NCI-H187 treated with DMSO at 0.1 percent for 48 hours (cell line): ENCODE measurements around the gene GANAB.
"Not testable (repeated sequence)": the region's sequence is repeated elsewhere in the genome, so short reads cannot be mapped to it uniquely, and the experiment has no call there.

Experiments used
- DNase-seq: peaks from one replicate; lab custom pipeline; 2025; lab: John Stamatoyannopoulos, UW

The GANAB gene

DNA sequence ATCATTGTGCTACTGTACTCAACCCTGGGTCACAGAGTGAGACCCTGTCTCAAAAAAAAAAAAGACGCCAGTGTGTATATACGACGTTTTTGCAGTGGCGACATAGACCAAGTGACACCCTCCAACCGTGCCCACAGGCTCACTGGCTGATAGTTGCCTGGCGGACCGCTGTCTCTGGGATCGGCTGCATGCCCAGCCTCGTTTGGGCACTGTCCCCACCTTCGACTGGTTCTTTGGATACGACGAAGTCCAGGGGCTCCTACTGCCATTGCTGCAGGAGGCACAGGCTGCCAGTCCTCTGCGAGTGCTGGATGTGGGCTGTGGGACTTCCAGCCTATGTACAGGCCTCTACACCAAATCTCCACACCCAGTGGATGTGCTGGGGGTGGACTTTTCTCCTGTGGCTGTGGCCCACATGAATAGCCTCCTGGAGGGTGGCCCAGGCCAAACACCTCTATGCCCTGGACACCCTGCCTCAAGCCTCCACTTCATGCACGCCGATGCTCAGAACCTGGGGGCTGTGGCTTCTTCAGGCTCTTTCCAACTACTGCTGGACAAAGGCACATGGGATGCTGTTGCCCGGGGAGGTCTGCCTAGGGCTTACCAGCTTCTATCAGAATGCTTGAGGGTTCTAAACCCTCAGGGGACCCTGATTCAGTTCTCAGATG is 20.0 kb upstream of the GANAB start:
- DNase-seq, result no peak

DNA sequence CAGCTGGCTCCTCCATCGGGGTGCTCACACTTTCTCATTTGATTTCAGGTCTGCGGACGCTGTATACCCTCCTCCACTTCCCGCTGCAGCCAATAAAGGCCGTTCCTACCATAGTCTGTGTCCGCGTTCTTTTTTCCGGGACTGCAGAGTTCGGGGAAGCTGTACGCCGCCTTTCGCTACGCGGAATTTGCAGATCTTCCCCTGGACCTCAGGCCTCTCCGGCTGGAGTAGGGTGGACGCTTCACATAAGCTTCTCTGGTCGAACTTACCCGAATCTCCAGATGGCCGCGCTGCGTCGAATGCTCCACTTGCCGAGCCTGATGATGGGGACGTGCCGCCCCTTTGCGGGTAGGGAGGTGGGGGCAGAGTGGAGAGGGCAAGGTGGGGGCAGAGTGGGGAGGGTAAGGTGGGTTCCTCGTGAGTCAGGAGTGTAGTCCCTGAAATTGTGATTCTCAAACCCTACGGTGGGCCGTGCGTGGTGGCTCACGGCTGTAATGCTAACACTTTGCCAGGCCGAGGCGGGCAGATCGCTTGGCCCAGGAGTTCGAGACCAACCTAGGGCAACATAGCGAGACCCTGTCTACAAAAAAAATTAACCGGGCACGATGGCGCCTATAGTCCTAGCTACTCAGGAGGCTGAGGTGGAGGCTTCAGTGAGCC is 19.3 kb upstream of the GANAB start:
- no peak for DNase-seq

DNA sequence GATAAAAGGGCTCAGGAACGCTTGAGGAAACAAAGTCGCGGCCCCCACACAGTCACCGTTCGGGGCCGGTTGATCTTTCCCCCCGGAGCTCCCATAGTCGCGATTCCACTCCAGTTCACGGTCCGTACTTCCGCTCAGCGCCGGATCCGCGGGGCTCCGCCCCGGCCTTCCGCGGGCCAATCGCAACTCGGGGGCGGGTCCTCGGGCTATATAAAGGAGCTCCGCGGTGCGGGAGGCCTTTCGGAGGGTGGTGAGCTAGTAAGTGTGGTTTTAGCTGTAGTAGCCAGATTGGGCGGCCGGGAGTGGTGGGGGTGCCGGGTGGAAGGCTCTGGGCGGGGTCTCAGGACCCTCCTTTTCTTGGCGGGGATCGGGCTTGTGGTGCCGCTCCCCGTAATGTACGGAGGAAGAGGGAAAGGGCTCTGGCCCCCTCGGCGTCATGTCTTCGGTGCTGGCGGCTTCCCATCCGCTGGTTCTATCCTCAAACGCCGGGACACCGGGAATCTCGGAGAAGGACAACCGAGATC is 18.7 kb upstream of the GANAB start, which contains the start of the genes C11orf98 and CSKMT:
Gene C11orf98 (minus strand): TSS at position 136 of the 524 bp plus-strand sequence. CDS start 41 bp downstream, at position 95.
Gene CSKMT (plus strand): TSS at position 238 of the 524 bp plus-strand sequence. CDS start 568 bp downstream, outside the sequence.
- peak; percentile 78 for DNase-seq

DNA sequence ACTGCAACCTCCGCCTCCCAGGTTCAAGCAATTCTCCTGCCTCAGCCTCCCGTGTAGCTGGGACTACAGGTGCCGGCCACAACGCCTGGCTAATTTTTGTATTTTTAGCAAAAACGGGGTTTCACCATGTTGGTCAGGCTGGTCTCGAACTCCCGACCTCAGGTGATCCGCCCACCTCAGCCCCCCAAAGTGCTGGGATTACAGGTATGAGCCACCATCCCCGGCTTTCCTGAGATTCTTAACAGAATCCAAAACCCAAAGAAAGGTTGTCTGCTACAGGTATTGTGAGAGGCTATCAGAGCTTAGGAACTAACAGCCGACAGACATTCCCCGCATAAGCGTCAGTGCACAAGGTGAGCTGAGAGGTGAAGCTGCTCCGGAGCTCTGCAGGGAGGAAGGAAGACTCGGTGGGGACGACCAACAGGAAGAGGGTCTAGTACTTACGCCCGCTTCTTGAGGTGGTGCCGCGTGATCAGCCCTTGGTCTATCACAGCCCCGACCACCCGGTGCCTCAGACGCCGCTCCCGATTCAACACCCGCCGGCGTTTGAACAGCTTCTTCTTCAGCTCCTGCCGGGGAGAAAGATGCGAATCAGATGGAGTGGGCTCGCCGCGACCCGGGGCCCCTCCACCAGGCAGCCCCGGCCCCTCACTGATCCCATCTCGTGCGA is 18.1 kb upstream of the GANAB start:
- peak; percentile 31 for DNase-seq

DNA sequence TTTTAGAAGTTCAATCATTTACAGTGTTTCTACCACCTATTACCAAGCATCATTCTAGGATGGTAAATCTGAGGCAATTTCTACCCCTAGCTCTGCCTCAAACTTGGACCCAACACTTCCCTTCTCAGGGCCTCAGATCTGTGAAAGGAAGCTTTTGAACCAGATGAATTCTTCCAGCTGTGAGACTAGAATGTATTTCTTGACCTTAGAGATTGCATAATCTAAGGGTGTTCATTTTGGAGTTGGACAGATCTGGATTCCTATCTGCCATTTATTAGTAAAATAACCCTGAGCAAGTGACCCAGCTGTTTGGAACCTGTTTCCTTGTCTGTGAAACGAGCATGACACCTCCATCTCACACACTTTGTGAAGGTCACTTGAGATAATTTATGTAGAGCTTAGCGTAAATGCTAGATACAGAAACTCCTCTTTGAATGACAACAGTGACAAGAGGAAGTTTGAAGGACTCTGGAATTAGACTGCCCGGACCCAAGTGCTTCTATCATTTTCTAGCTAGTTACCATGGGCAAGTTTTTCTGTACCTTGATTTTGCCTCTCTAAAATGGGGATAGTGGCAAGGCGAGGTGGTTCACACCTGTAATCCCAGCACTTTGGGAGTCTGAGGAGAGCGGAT is 10.5 kb upstream of the GANAB start:
- DNase-seq, result no peak

DNA sequence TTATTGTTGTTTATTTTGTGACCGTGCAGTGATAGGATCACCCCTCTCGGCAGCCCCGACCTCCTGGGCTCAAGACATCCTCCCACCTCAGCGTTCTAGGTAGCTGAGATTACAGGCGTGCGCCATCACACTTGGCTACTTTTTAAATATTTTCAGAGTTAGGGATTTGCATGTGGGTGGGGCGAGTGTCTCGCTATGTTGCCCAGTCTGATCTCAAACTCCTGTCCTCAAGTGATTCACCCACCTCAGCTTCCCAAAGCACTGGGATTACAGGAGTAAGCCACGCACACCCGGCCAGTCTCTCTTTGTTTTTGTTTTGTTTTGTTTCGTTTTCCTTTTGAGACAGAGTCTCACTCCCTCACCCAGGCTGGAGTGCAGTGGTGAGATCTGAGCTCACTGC is 7.9 kb upstream of the GANAB start:
- no peak for DNase-seq

DNA sequence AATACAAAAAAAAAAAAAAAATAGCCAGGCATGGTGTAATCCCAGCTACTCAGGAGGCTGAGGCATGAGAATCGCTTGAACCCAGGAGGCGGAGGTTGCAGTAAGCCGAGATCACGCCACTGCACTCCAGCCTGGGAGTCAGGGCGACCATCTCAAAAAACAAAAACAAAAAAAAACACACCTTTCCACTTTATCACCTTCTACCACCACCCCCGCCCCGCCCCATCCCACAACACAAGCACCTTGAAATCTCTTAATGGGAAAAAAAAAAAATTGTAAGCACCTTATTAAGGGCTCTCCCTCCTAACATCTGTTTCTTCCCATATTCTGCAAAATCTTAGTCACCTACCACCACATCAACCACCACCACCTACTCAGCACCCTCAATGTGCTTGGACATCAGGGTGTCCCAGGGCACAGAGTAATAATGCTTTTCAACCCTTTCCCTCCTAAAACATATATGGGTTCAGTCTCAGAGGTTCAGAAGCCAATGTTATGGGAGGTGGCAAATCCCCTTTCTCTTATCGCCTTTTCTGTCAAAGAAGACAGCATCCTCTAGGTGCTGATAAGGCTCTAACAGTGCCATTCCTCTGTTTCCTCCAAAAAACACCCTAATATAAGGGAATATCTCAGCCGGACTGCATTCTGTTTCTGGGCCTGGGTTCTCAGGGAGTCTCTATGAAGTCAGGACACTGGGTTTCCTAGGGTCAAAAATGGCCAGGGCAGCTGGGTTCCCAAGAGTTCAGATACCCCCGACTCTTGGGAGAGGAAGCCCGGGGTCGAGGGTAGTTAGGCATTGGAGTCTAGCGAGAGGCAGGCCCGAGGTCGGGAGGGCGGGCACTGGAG is 6.0 kb upstream of the GANAB start:
- DNase-seq, result no peak

DNA sequence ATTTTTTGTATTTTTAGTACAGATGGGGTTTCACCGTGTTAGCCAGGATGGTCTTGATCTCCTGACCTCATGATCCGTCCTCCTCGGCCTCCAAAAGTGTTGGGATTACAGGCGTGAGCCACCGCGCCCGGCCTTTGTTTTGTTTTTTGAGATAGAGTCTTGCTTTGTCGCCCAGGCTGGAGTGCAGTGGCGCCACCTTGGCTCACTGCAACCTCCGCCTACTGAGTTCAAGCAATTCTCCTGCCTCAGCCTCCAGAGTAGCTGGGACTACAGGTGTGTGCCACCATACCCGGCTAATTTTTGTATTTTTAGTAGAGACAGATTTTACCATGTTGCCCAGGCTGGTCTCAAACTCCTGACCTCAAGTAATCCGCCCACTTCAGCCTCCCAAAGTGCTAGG is 3.9 kb upstream of the GANAB start:
- DNase-seq, result not testable (repeated sequence)

DNA sequence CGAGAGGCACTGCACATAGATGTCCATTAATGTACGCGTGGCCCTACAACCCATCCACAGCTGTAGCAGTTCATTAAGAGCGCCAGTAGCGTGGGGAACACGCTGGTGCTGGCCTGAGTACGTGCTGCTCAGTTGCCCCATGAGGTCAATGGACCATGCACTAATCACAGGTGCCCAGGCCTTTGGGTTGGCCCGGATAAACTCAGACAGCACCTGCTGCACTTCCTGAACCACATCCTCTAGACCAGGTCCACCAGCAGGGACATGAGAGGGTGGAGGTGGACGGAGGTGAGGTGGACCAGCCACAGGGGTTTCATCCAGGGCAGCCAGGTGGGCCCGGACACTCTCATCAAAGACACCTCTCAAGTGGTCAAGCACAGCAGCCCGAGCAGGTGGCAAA is 3.1 kb upstream of the GANAB start:
- no peak for DNase-seq

DNA sequence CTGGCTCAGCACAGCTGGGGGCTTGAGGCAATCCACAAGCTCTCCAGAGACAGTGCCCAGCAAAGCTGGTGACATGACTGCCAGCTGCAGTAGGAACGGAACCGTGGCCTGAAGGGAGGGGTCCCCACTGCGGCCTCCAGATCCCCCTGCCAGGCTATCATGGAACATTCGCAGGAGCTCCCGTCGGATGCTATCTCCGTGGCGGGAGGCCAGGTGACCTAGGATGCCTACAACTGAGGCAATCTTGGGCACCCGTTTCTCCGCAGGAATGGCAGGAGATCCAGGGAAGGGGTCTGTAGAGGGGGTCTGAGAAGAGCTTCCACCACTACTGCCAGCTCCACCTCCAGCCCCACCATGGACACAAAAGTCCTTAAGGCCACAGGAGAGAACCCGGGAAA is 2.6 kb upstream of the GANAB start:
- DNase-seq, result no peak

DNA sequence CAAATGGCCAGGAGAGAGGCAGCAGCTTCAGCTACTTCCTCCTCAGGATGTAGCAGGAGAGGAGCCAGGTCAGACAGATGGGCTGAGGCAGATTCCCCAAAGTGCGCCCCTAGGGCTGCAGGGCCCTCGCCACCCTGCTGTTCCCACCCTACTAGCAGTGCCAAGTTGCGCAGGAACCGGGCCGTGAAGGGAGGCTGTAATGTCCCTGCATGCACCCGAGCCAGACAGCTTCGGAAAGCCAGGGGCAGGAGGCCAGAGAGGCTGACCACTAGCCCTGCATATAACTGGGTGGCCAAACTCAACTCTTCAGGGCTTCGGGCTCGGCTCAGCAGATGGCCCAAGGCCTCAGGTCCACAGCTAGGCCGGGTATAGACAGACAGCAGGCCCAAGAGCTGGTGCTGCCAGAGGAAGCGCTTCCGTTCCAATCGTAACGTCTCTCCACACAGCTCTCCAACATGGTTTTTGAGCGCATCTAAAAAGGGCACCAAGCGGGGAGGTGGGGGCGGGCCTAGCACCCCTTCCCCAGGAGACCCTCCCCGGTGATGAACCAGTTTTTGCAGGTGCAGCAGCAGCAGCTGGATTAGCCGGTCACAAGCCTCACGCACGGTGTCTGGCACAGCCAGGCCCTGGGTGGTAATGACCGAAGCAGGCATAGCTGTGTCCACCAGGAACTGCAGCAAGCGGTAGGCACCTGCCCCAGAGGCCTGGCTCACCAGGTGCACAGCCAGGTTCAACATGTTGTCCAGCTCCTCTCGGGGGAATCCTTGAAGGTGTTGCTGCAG is 2.0 kb upstream of the GANAB start:
- no peak for DNase-seq

DNA sequence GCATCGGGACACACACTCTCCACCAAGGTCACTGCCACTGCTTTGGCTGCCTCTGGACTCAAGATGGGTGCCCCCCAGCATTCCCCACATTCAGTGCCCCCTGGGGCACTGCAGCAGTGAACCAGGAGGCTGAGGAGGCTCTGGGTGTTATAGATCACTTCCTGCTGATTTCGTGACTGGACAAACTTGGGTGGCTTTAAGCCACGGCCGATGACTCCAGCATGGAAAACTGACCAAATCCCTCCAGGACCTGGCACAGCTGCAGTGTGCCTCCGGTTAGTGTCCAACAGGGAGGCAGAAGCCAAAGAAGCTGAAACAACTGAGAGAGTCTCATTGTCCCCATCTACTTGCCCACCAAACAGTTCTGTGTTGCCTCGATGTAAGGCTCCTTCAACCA is 1.2 kb upstream of the GANAB start:
- no peak for DNase-seq

DNA sequence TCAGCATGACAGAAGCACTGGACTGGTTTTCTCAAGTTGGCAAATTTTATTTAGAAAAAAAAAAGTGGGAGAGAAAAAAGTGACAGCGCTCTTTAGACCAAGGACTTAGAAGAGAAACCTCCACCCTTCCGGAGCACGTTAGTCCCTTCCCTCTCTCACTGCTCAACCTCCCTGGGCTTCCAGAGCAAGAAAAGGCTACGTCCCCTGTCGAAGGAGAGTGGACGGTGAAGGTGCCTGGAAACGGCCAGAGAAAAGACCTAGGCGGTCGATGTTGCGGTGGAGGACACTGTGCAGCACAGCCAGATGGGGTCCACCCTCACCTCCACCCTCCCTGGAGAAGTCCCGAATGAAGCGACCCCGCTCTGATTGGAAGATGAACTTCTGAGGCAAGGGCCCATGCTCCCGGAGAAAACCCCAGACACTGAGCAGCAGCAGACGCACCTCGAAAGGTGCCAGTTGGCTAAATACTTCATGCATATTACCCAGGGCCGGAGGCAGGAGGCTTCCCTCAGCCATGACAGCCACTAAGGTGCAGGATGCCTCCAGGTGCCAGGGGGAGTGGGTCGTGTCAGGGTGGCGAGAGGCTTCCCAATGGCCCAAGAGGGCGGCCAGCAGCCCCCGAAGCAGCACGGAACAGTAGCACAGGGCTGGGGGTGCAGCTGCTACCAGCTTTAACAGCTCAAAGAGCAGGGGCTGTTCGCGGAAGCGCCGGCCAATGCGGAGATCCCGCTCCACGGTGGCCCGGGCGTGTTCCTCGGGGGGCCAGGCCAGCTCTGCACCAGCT is 604 bp upstream of the GANAB start:
- no peak for DNase-seq

DNA sequence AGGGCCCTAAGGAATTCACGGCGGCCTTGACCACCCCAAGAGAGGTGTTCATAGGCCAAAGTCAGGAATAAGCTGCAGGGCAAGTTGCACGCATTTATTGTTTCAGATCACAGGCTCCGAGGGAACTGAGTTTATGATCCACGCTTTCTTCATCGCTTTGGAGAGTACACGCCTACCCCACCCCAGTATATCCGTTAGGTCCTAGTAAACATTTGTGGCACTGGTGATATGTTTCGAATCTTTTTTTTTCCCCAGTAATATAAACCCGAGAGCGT is 805 bp downstream of the GANAB start:
- no peak for DNase-seq

DNA sequence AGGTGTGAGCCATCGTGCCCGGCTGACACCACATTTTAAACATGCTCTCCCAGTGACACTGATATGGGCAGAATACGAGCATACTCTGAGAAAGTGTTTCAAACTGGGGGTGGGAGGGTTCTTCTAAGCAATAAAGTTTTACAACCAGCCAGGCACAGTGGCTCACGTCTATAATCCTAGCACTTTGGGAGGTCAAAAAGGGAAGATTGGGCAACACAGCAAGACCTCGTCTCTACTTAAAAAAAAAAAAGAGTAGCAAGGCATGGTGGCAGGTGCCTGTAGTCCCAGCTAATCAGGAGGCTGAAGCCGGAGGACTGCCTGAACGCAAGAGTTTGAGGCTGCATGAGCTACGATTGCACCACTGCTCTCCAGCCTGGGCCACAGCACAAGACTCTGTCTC is 2.2 kb downstream of the GANAB start:
- no peak for DNase-seq

DNA sequence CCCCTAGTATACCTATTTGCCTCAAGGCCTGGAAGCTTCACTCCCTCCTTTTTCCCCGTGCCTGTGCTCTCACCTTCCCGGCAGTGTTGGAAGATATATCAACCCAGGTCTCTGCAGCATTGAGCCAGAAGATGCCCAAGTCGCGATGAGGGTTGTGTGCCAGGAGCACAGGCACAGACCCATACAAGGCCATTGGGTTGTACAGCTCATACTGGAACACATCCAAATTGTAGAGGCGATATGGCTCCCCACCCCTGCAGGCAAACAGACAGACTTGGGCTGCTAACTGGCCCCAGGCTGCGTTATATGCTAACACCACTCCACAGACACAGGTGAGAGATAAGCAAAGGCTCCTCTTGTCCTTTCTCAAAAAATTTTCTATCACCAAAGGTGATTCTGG is 13.9 kb downstream of the GANAB start:
- DNase-seq, result no peak

DNA sequence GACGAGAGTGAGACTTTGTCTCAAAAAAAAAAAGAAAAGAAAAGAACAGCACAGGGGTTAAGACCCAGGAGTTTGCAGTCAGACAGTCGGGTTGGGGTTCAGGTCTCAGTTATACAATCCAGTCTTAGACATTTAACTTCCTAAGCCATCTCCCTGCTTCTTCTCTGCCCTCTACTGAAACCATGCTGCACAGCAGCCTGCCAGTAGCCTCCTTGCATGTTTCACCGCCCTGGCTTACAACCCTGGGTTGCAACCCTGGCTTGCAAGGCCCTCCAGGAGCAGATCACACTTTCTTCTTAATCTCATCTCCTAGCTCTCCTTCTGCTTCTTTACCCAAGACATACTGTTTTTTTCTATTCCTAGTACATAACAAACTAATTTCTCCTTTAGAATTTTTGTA is 18.7 kb downstream of the GANAB start:
- DNase-seq, result no peak

DNA sequence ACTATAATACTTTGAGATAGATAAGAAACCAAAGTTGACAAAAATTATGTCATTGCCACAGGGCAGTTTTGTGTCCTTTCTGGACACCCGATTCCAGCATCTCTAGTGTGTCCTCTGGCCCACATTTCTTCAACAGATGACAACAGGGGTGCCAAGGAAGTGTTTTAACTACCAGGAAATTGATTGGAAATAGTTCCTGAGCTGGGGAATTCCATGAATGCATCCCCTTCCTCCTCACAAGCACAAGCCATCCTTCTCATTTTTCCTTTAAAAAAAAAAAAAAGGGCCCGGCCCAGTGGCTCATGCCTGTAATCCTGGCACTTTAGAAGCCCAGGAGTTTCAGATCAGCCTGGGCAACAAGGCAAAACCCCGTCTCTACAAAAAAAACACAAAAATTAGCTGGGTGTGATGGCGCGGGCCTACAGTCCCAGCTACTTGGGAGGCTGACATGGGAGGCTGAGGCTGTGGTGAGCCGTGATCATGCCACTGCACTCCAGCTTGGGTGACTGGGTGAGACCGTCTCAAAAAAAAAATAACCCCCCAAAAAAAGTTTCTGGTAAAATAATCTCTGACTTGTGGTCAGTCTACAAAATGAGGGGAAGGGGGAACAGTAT is 23.8 kb downstream of the GANAB start:
- no peak for DNase-seq

DNA sequence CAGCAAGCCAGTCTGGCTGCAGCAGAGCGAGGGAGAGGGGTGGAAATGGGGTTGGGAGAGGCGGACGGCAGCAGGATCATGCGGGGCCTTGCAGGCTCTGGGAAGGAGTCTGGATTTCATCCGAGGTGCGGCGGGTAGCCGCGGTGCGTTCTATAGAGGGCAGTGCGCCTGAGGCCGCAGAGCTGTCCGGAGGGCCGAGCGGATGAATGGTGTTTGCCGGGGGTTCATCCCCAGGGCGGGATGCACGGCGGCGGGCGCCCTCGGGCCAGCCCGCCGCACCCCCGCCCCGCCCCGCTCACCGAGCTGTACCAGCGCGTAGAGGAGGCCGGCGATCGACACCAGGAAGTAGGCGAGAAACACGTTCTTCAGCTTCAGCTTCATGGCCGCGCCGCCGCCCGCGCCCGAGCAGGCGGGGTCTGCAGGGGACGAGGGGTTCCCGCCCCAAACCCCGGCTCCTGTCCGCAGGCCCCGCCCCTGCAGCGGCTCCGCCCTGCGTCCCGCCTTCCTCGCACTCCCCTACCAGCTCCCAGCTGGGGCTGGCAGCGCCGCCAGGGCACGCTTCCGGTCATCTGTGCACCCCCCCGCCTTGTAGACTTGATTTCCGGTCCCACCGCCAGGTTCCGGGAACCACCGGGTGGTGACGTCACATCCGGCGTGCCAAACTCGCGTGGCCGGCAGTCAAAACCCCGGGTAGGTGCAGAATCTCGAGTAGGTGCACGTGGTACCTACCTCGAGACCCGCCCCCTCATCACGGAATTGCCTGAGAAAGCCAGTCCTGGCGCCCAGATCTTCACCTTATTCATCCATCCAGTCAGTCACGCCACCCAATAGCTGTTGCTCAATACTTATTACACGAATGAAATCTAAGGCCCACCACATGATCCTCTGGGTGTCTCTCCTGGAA is 24.6 kb downstream of the GANAB start, which contains the start of gene B3GAT3:
Gene B3GAT3 (minus strand): TSS at position 420 of the 904 bp plus-strand sequence. CDS start 39 bp downstream, at position 381.
- DNase-seq, result peak; percentile 88
